Measurements from ENCODE around the gene SHANK1. TPM values are rescaled to one million over a fixed set of nuclear protein-coding genes. Genes with fewer than 3 reads are reported as not detected.

The SHANK1 gene
- total and polyA plus RNA-seq, 4 donors, result 0.06 to 0.28 (median 0.17) TPM; not detected in 1

DNA sequence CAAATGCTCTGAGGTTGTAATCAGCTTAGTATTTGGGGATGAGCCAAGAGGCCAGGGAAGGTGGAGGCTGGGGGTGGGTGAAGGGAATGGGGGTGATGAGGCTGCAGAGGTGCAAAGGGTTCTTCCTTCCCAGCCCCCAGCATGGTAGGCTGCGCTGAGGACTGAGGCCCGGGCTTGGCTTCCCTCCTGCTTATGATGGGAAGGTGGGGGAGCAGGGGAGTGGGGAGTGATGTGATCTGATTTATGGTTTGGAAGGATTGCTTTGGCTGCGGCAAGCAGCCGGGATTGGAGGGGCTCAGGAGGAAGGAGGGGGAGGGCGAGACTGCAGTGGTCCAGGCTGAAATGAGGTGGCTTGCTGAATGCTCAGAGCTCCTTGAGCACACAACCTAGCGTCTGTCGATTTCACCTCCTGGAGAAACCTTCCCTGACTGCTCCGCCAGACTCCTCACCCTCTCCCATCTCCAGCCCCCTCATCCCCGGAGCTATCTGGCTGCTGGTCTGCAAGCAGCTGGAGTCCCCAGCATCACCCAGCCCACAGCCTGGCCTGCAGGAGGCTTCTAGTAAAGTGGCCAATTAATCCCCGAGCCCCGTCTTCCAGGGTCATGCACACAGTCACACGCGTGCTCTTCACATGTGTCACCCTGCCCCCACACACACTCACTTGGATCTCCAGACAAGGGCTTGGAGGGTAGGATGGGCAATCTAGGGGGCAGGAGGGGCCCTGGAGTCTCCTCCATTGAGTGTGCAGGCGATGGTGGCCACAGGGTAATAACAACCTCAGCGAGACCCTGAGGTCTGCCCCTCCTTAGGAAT lies 2.8 kb upstream of the SHANK1 start:
- Histone ChIP-seq H3K4me1 (ENCODE audit: control insufficient read depth in 4 of 4, insufficient read depth in 4 of 4, low read length in 3 of 4) (peaks cover 4 to 23% (median 14%) of the 10 kb centered on the region in 4 donors), H3K4me3 (ENCODE audit: low read depth in 1 of 3, low read length in 3 of 3) (no peak overlapping the region), H3K9ac (ENCODE audit: low read depth in 1 of 2, low read length in 2 of 2) (no peak overlapping the region), H3K36me3 (ENCODE audit: control insufficient read depth in 4 of 4, insufficient read depth in 3 of 4, low read depth in 1 of 4, low read length in 3 of 4) (no peaks in the 10 kb centered on the region), H3K9me3 (ENCODE audit: control insufficient read depth in 4 of 4, low read length in 3 of 4) (no peaks in the 10 kb centered on the region), H3K27me3 (ENCODE audit: control insufficient read depth in 4 of 4, insufficient read depth in 4 of 4, low read length in 3 of 4) (peaks cover 0 to 7% (median 3%) of the 10 kb centered on the region in 4 donors), H3K27ac (ENCODE audit: low read depth in 1 of 2, low read length in 2 of 2) (no peak overlapping the region)
- 38% methylated on average over 15 of the region's 15 CpGs for WGBS
- no peak for TF ChIP-seq EGR1 (IDR thresholded peaks at IDR 0.05; ENCODE audit: low read depth in 2 of 2)
- TF ChIP-seq HNF4G (IDR thresholded peaks at IDR 0.05), result no peak
- TF ChIP-seq, protein P1, sequence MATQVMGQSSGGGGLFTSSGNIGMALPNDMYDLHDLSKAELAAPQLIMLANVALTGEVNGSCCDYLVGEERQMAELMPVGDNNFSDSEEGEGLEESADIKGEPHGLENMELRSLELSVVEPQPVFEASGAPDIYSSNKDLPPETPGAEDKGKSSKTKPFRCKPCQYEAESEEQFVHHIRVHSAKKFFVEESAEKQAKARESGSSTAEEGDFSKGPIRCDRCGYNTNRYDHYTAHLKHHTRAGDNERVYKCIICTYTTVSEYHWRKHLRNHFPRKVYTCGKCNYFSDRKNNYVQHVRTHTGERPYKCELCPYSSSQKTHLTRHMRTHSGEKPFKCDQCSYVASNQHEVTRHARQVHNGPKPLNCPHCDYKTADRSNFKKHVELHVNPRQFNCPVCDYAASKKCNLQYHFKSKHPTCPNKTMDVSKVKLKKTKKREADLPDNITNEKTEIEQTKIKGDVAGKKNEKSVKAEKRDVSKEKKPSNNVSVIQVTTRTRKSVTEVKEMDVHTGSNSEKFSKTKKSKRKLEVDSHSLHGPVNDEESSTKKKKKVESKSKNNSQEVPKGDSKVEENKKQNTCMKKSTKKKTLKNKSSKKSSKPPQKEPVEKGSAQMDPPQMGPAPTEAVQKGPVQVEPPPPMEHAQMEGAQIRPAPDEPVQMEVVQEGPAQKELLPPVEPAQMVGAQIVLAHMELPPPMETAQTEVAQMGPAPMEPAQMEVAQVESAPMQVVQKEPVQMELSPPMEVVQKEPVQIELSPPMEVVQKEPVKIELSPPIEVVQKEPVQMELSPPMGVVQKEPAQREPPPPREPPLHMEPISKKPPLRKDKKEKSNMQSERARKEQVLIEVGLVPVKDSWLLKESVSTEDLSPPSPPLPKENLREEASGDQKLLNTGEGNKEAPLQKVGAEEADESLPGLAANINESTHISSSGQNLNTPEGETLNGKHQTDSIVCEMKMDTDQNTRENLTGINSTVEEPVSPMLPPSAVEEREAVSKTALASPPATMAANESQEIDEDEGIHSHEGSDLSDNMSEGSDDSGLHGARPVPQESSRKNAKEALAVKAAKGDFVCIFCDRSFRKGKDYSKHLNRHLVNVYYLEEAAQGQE (IDR thresholded peaks at IDR 0.05), result no peak
- no peak for TF ChIP-seq GABPA (IDR thresholded peaks at IDR 0.05 in 1 of 2, conservative IDR thresholded peaks at IDR 0.05 in 1 of 2)
- TF ChIP-seq FOXA2 (IDR thresholded peaks at IDR 0.05), result no peak
- TF ChIP-seq, protein P2, sequence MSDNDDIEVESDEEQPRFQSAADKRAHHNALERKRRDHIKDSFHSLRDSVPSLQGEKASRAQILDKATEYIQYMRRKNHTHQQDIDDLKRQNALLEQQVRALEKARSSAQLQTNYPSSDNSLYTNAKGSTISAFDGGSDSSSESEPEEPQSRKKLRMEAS (IDR thresholded peaks at IDR 0.05), result no peak
- TF ChIP-seq RXRA (IDR thresholded peaks at IDR 0.05), result no peak
- no peak for TF ChIP-seq RAD21 (IDR thresholded peaks at IDR 0.05)
- no peak for TF ChIP-seq YY1 (IDR thresholded peaks at IDR 0.05)
- TF ChIP-seq, protein P3, sequence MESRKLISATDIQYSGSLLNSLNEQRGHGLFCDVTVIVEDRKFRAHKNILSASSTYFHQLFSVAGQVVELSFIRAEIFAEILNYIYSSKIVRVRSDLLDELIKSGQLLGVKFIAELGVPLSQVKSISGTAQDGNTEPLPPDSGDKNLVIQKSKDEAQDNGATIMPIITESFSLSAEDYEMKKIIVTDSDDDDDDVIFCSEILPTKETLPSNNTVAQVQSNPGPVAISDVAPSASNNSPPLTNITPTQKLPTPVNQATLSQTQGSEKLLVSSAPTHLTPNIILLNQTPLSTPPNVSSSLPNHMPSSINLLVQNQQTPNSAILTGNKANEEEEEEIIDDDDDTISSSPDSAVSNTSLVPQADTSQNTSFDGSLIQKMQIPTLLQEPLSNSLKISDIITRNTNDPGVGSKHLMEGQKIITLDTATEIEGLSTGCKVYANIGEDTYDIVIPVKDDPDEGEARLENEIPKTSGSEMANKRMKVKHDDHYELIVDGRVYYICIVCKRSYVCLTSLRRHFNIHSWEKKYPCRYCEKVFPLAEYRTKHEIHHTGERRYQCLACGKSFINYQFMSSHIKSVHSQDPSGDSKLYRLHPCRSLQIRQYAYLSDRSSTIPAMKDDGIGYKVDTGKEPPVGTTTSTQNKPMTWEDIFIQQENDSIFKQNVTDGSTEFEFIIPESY (IDR thresholded peaks at IDR 0.05), result no peak
- no peak for TF ChIP-seq TAF1 (conservative IDR thresholded peaks at IDR 0.05)
- no peak for TF ChIP-seq HNF4A (conservative IDR thresholded peaks at IDR 0.05)
- no peak for TF ChIP-seq NR2F2 (IDR thresholded peaks at IDR 0.05)
- no peak for DNase-seq (ENCODE audit: low spot score)

DNA sequence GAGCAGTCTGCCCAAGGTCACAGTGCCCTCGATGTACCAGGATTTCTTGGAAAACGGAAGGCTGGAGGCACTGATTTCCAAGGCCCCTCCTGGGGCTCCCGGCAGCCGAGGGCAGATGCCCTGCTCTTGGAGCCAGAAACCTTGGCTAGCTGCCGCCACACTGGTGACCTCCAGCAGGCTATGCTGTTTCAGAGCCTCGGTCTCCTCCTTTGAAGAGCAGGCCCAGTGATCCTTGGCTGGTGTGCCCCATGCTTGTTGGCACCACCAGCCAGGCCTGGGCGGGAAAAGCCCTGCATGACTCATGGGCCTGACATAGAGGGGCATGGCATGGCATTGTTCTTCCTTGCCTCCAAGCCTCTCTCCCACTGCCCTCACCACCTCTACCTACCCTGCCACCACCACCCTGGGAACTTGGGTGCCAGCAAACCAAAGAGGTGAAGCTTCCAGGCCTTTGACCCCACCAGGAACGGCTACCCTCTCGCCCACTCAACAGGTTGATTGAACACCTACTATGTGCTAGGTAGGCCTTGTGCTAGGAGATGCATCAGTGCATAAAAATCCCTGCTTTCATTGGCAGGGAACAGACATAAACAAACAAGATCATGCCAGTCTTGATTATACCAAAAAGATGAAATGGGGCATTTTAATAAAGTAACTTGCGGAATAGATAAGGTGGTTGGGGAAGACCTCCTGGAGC lies 2.0 kb upstream of the SHANK1 start:
- 64% methylated on average over 10 of the region's 10 CpGs for WGBS
- DNase-seq (ENCODE audit: low spot score), result no peak
- no peak overlapping the region for H3K27ac ChIP-seq (ENCODE audit: low read depth in 1 of 2, low read length in 2 of 2)
- H3K9ac ChIP-seq (ENCODE audit: low read depth in 1 of 2, low read length in 2 of 2), result no peak overlapping the region
- no peaks in the 10 kb centered on the region for H3K36me3 ChIP-seq (ENCODE audit: control insufficient read depth in 4 of 4, insufficient read depth in 3 of 4, low read depth in 1 of 4, low read length in 3 of 4)
- H3K4me1 ChIP-seq (ENCODE audit: control insufficient read depth in 4 of 4, insufficient read depth in 4 of 4, low read length in 3 of 4), result peaks cover 4 to 23% (median 14%) of the 10 kb centered on the region in 4 donors
- no peak overlapping the region for H3K4me3 ChIP-seq (ENCODE audit: low read depth in 1 of 3, low read length in 3 of 3)
- no peaks in the 10 kb centered on the region for H3K9me3 ChIP-seq (ENCODE audit: control insufficient read depth in 4 of 4, low read length in 3 of 4)
- H3K27me3 ChIP-seq (ENCODE audit: control insufficient read depth in 4 of 4, insufficient read depth in 4 of 4, low read length in 3 of 4), result peaks cover 0 to 7% (median 3%) of the 10 kb centered on the region in 4 donors
- no peak for TF ChIP-seq HNF4G (IDR thresholded peaks at IDR 0.05)
- TF ChIP-seq NR2F2 (IDR thresholded peaks at IDR 0.05), result no peak
- no peak for TF ChIP-seq EGR1 (IDR thresholded peaks at IDR 0.05; ENCODE audit: low read depth in 2 of 2)
- TF ChIP-seq FOXA2 (IDR thresholded peaks at IDR 0.05), result no peak
- TF ChIP-seq, protein P4, sequence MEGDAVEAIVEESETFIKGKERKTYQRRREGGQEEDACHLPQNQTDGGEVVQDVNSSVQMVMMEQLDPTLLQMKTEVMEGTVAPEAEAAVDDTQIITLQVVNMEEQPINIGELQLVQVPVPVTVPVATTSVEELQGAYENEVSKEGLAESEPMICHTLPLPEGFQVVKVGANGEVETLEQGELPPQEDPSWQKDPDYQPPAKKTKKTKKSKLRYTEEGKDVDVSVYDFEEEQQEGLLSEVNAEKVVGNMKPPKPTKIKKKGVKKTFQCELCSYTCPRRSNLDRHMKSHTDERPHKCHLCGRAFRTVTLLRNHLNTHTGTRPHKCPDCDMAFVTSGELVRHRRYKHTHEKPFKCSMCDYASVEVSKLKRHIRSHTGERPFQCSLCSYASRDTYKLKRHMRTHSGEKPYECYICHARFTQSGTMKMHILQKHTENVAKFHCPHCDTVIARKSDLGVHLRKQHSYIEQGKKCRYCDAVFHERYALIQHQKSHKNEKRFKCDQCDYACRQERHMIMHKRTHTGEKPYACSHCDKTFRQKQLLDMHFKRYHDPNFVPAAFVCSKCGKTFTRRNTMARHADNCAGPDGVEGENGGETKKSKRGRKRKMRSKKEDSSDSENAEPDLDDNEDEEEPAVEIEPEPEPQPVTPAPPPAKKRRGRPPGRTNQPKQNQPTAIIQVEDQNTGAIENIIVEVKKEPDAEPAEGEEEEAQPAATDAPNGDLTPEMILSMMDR (IDR thresholded peaks at IDR 0.05; ENCODE audit: low read depth, low read length, missing input control), result no peak
- no peak for TF ChIP-seq TAF1 (conservative IDR thresholded peaks at IDR 0.05)
- no peak for TF ChIP-seq SP1 (IDR thresholded peaks at IDR 0.05)
- no peak for TF ChIP-seq RXRA (IDR thresholded peaks at IDR 0.05)
- TF ChIP-seq, protein P3 (IDR thresholded peaks at IDR 0.05), result no peak
- TF ChIP-seq, protein P1 (IDR thresholded peaks at IDR 0.05), result no peak

Measured in liver (tissue), 9 donors.